Kidney epithelial cell (primary cell): ENCODE results near the gene AQP10. TPM values are rescaled to one million over a fixed set of nuclear protein-coding genes. Genes with fewer than 3 reads are reported as not detected.

Experiments
- total RNA-seq: library from RNA; depleted of rRNA; stranded (reverse); fragments of >200 nt; gene quantifications from 2 replicates; pipeline ENCODE4 v1.2.3, GENCODE V29; 2015

Gene AQP10
- total RNA-seq, 1 donor from 2014 or later, result not detected

Other genes with a start within 250 kb of the AQP10 start
- gene NUP210L, start 166.0 kb upstream of the AQP10 start, total RNA-seq, result not detected in 2 replicates
- gene TPM3, start 129.0 kb upstream of the AQP10 start, total RNA-seq, result 434 and 529 TPM in 2 replicates
- gene CFAP141, start 114.8 kb upstream of the AQP10 start, total RNA-seq, result not detected in 2 replicates
- gene UBAP2L, start 100.1 kb upstream of the AQP10 start, total RNA-seq, result 61.7 and 70.9 TPM in 2 replicates
- 106 and 117 TPM in 2 replicates for gene HAX1, start 48.5 kb upstream of the AQP10 start, total RNA-seq
- 30.9 and 45.2 TPM in 2 replicates for gene ATP8B2, start 4.4 kb downstream of the AQP10 start, total RNA-seq
- gene IL6R, start 84.2 kb downstream of the AQP10 start, total RNA-seq, result 9.6 and 11.7 TPM in 2 replicates
- gene TDRD10, start 181.1 kb downstream of the AQP10 start, total RNA-seq, result not detected in 2 replicates
- gene SHE, start 181.3 kb downstream of the AQP10 start, total RNA-seq, result under 0.01 TPM in 1 of 2 replicates, not detected in the other
- 42.7 and 46.5 TPM in 2 replicates for gene UBE2Q1, start 237.6 kb downstream of the AQP10 start, total RNA-seq
- gene CHRNB2, start 246.7 kb downstream of the AQP10 start, total RNA-seq, result 2.5 and 3.1 TPM in 2 replicates